Urinary bladder (tissue), 4 donors: ENCODE measurements around the gene SNX9. TPM values are rescaled to one million over a fixed set of nuclear protein-coding genes. Genes with fewer than 3 reads are reported as not detected.

Experiments used
- DNase-seq: peaks from one replicate; pipeline ENCODE4 v3.0.0-alpha.2; 2015; ENCODE audit errors: extremely low spot score
- H3K27ac ChIP-seq: one replicate; pipeline ENCODE4 v1.5.1; 2013; ENCODE audit warnings: low read depth, mild to moderate bottlenecking, moderate library complexity
- H3K36me3 ChIP-seq: one replicate; pipeline ENCODE4 v1.6.1; 2013; ENCODE audit warnings: mild to moderate bottlenecking, moderate library complexity; ENCODE audit not compliant: insufficient read depth
- H3K4me1 ChIP-seq: one replicate; pipeline ENCODE4 v1.6.1; 2013; ENCODE audit warnings: mild to moderate bottlenecking, moderate library complexity; ENCODE audit not compliant: insufficient read depth
- H3K4me3 ChIP-seq: one replicate; pipeline ENCODE4 v1.5.1; 2013; ENCODE audit warnings: low read depth, low read length
- WGBS: extraction: QIAGEN DNeasy Blood & Tissue Kit; methylation state at CpG from one replicate; pipeline ENCODE4 v1.1.7; 2013; 5-methylcytosine and 5-hydroxymethylcytosine counted together
- polyA plus RNA-seq: library from polyadenylated mRNA; stranded (reverse); fragments of 200-250 nt; gene quantifications from one replicate; pipeline ENCODE4 v1.2.3, GENCODE V29; 2013
- total RNA-seq: library from RNA; depleted of rRNA; stranded (reverse); fragments of >200 nt; gene quantifications from one replicate; pipeline ENCODE4 v1.2.3, GENCODE V29; 2014
- donor health status: healthy with polysubstance abuse.
- donor health status: healthy.

SNX9 gene
- total and polyA plus RNA-seq, 2 donors = 36.0 to 70.0 TPM

DNA sequence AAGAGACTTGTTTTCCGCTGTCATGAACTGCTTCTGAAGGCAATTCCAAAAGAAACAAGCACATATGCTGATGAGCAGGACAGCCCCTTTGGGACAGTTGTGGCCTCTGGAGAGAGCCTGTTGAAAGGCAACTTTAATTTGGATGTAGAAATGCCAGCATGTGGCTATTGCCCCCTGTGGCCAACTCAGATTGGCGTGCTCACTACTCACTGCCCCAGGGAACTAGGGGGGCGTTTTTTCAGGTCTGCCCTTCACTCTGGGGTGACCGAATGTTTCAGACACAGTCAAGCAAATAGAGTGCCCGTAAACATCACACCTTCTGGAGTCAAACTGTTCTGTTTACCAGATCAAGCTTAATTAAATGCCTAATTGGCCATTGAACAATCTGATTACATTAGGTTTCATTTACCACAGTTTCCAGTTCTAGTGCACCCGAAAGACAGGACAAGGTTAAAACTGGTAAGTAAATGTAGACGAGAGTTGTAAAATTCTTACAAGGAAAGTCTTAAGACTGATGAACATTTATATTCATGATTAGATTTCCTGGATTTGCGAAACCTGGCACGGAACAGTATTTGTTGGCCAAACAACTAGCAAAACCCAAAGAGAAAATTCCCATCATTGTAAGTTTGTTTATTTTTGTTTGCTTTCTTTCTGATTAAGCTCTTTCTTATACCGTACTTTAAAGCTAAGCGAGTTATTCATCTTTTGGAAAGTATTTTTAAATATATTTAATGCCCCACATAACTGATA lies 82.7 kb downstream of the SNX9 start:
- Histone ChIP-seq H3K36me3 (peaks cover 2% of the 10 kb centered on the region), H3K4me1 (no peaks in the 10 kb centered on the region), H3K4me3 (no peak overlapping the region), H3K27ac (no peak overlapping the region)
- DNase-seq = no peak
- 79% methylated on average over 11 of the region's 11 CpGs for WGBS

- no peak overlapping the region for H3K27ac ChIP-seq
- peaks cover 2% of the 10 kb centered on the region for H3K36me3 ChIP-seq
- no peaks in the 10 kb centered on the region for H3K4me1 ChIP-seq
- DNase-seq = no peak
- H3K4me3 ChIP-seq = no peak overlapping the region
- 77% methylated on average over 2 of the region's 2 CpGs for WGBS
These were observed 83.6 kb downstream of the SNX9 start for GRCh38 chr6:157906537-157907061.

GRCh38 chr6:157907651-157908050 lies 84.6 kb downstream of the SNX9 start:
- DNase-seq = no peak
- H3K4me1 ChIP-seq = no peaks in the 10 kb centered on the region
- no peak overlapping the region for H3K27ac ChIP-seq
- H3K4me3 ChIP-seq = no peak overlapping the region
- peaks cover 2% of the 10 kb centered on the region for H3K36me3 ChIP-seq
- 87% methylated on average over 7 of the region's 7 CpGs for WGBS

- 87% methylated on average over 7 of the region's 7 CpGs for WGBS
- no peak overlapping the region for H3K27ac ChIP-seq
- peaks cover 2% of the 10 kb centered on the region for H3K36me3 ChIP-seq
- no peak for DNase-seq
- no peaks in the 10 kb centered on the region for H3K4me1 ChIP-seq
- H3K4me3 ChIP-seq = no peak overlapping the region
These were observed 85.6 kb downstream of the SNX9 start for GRCh38 chr6:157908369-157909281.

DNA sequence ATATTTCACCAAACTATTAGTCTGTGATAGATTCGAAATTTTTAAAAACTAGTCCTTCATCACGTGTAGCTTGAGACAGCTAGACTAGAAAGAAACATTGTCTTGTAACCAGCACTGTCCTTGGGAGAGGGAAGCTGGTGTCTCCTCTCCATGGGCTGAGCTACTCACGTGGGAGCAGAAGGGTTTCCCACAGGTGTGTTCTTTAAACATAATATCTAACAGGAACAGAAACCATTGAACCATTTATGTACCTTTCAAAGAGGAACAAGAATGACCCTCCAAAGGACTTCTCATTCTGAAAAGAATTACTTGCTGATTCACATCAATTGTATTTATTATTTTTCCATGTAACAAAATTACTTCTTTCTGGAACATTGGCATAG lies 86.2 kb downstream of the SNX9 start:
- Histone ChIP-seq H3K27ac (no peak overlapping the region), H3K4me3 (no peak overlapping the region), H3K4me1 (no peaks in the 10 kb centered on the region), H3K36me3 (peaks cover 2% of the 10 kb centered on the region)
- DNase-seq = no peak
- WGBS = over 99% methylated on average over 3 of the region's 3 CpGs

DNA sequence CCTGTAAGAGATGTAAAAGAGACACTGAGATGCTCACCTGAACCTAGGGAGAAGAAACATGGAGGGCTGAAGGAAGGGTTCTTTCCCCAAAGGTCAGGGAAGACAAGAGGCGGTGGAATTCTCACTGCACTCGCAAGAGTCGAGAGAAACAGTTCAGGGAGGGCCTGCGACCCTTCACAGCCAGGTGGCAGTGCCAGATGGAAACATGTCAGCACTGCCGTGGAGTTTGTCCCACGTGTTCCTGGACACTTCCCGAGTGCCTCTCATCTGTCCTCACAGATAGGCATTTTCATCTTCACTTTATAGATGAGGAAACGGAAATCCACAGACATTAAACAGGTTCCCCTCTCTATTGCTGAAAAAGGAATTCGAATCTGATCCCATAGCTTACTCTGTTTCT lies 88.2 kb downstream of the SNX9 start:
- Histone ChIP-seq H3K4me1 (no peaks in the 10 kb centered on the region), H3K36me3 (peaks cover 2% of the 10 kb centered on the region), H3K27ac (no peak overlapping the region), H3K4me3 (no peak overlapping the region)
- WGBS = 63% methylated on average over 9 of the region's 9 CpGs
- DNase-seq = no peak

GRCh38 chr6:157911786-157912185 lies 88.7 kb downstream of the SNX9 start:
- Histone ChIP-seq H3K4me1 (no peaks in the 10 kb centered on the region), H3K4me3 (no peak overlapping the region), H3K27ac (peak overlapping the region; percentile 64), H3K36me3 (peaks cover 2% of the 10 kb centered on the region)
- DNase-seq = no peak
- WGBS = 56% methylated on average over 5 of the region's 5 CpGs

- Histone ChIP-seq H3K4me1 (no peaks in the 10 kb centered on the region), H3K4me3 (no peak overlapping the region), H3K27ac (no peak overlapping the region), H3K36me3 (peaks cover 2% of the 10 kb centered on the region)
- peak; percentile 39 for DNase-seq
- WGBS = 21% methylated on average over 6 of the region's 6 CpGs
These were observed 89.3 kb downstream of the SNX9 start for GRCh38 chr6:157912326-157912725.

DNA sequence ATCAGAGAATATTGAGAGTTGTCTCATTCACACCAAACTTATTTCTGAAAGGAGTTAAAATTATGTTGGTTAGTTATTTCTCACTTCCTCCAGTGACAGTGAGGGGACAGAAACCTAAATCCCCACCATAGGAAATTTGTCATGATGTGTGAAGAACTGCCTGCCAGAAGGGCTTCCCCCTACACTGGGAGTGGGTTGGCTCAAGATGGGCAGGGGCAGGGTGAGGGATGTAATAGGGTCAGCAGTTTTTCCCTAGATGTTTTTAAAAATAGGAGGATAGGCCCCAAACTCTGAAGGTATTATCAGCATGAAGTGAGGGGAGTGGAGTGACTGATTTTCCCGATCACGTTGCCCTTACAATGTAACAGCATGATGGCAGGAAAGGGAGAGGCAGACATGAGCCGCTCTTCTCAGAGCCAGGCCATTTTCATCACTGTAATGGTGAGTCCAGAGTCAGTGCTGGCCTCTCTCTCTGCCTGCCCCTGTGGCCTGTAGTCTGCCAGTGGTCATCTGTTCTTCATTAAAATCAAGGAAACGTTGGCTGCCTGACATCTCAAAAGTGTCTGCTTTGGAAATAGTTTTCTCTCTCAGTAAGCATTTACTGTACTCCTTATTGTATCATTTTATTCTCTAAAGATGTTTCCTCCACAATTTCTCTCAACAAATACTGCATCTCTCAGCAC lies 98.8 kb downstream of the SNX9 start:
- Histone ChIP-seq H3K4me1 (no peaks in the 10 kb centered on the region), H3K36me3 (no peaks in the 10 kb centered on the region), H3K4me3 (no peak overlapping the region), H3K27ac (no peak overlapping the region)
- no peak for DNase-seq
- 64% methylated on average over 4 of the region's 4 CpGs for WGBS

GRCh38 chr6:157925771-157926170 lies 102.7 kb downstream of the SNX9 start:
- Histone ChIP-seq H3K4me3 (no peak overlapping the region), H3K27ac (no peak overlapping the region), H3K36me3 (no peaks in the 10 kb centered on the region), H3K4me1 (no peaks in the 10 kb centered on the region)
- 98% methylated on average over 2 of the region's 2 CpGs for WGBS
- DNase-seq = no peak

DNA sequence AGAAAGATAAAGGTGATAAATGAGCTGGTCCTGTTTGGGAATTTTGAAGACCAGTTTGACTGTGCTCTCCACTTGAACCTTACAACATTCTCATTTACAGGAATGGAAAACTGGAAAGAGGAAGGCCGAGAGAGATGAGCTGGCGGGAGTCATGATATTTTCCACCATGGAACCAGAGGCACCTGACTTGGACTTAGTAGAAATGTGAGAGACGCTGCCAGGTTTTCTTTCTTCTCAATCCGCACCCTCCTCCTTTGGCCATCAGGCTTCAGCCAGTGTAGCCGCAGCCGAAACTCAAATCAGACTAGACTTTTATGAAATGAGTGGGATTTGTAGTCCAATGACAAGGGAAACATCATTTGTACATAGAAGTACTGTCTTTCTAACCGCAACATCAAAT lies 104.0 kb downstream of the SNX9 start:
- no peaks in the 10 kb centered on the region for H3K36me3 ChIP-seq
- no peak overlapping the region for H3K27ac ChIP-seq
- DNase-seq = no peak
- 97% methylated on average over 7 of the region's 7 CpGs for WGBS
- H3K4me1 ChIP-seq = no peaks in the 10 kb centered on the region
- no peak overlapping the region for H3K4me3 ChIP-seq

- 84% methylated on average over 13 of the region's 13 CpGs for WGBS
- Histone ChIP-seq H3K36me3 (no peaks in the 10 kb centered on the region), H3K4me1 (no peaks in the 10 kb centered on the region), H3K4me3 (no peak overlapping the region), H3K27ac (no peak overlapping the region)
- no peak for DNase-seq
These were observed 105.4 kb downstream of the SNX9 start for GRCh38 chr6:157928428-157928827.

DNA sequence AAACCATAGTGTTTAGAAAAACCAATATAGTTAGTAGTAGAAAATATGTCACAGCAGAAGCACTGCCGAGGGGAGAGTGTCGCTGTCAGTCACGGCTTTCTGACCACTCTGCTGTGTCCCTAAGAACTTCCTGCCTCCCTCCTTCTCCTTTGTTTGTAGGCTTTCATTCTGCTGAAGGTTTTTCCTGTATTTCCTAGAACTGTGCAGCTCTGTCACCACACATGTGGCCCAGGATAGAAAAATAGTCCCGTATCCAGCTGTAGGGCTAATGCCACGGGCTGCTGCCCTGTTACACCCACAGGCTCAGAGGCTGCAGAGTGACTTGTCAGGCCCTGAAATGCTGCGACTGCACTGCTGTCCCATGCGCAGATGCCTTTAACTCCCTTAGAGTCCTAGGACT lies 106.0 kb downstream of the SNX9 start:
- 92% methylated on average over 7 of the region's 7 CpGs for WGBS
- DNase-seq = no peak
- Histone ChIP-seq H3K4me3 (no peak overlapping the region), H3K36me3 (no peaks in the 10 kb centered on the region), H3K4me1 (no peaks in the 10 kb centered on the region), H3K27ac (no peak overlapping the region)
